A549 (cell line): Measurements from ENCODE around the gene DHDH. TPM values are rescaled to one million over a fixed set of nuclear protein-coding genes. Genes with fewer than 3 reads are reported as not detected.

Source experiments
- ATAC-seq, 2 experiments: fragments of 200-7000 bp in 1 of 2; fragments of >200 bp in 1 of 2; cut with Nextera tagmentation in 1 of 2; cut with Tn5 transposase in 1 of 2; 3 replicates each; pipeline versions ENCODE4 v1.8.0 to v1.9.1; 2018 to 2020; ENCODE audit warnings: mild to moderate bottlenecking in 1 of 2, moderate library complexity in 1 of 2
- CTCF ChIA-PET: fragments of 300-600 bp; sonication (Branson Sonifier 250); formaldehyde crosslinking; extraction: SDS; loops from one replicate; lab custom pipeline; 2021; ENCODE audit warnings: antibody characterized with exemption, inconsistent platforms; lab: Yijun Ruan, JAX
- POLR2A ChIA-PET: fragments of 350-600 bp; formaldehyde crosslinking; extraction: SDS; loops from one replicate; lab custom pipeline; 2021; ENCODE audit warnings: antibody characterized with exemption, inconsistent platforms; lab: Yijun Ruan, JAX
- DNase-seq, 2 experiments: peaks; one replicate each; pipeline versions ENCODE4 v3.0.0 to v3.0.0-alpha.2; 2011 to 2016; ENCODE audit warnings: low read depth in 1 of 2, low spot score in 1 of 2
- FAIRE-seq: peaks from 2 replicates; lab custom pipeline; 2011; peaks lifted over from hg19 to GRCh38; lab: Jason Lieb, UNC
- H3K27ac ChIP-seq, 2 experiments: fragments of >200 bp; sonication (Bioruptor Twin); formaldehyde crosslinking; 3 replicates each; pipeline ENCODE4 v1.5.1; 2016 to 2017
- H3K4me1 ChIP-seq: fragments of >200 bp; sonication (Bioruptor Twin); formaldehyde crosslinking; 3 replicates; pipeline ENCODE4 v1.6.1; 2016
- H3K4me2 ChIP-seq: fragments of >200 bp; sonication (Bioruptor Twin); formaldehyde crosslinking; 3 replicates; pipeline ENCODE4 v1.6.1; 2016
- H3K4me3 ChIP-seq: fragments of >200 bp; sonication (Bioruptor Twin); formaldehyde crosslinking; 3 replicates; pipeline ENCODE4 v1.5.1; 2016
- H3K9me3 ChIP-seq: fragments of >200 bp; sonication (Bioruptor Twin); formaldehyde crosslinking; 3 replicates; pipeline ENCODE4 v1.6.1; 2016
- BCL3 ChIP-seq: fragments of >200 bp; sonication (Bioruptor Twin); formaldehyde crosslinking; IDR thresholded peaks from 3 replicates; pipeline ENCODE4 v1.6.1; 2016
- CBX2 ChIP-seq: fragments of 200-600 bp; sonication (generic); IDR thresholded peaks from 2 replicates; pipeline ENCODE4 v1.6.1; 2016; ENCODE audit warnings: low read depth, mild to moderate bottlenecking, borderline replicate concordance
- CHD2 ChIP-seq: fragments of 150-350 bp; IDR thresholded peaks from 2 replicates; pipeline ENCODE4 v1.6.1; 2014; ENCODE audit warnings: low read length; ENCODE audit not compliant: partially characterized antibody
- E2F6 ChIP-seq: IDR thresholded peaks from 2 replicates; pipeline ENCODE4 v1.6.1; 2012; ENCODE audit warnings: low read depth, borderline replicate concordance
- EP300 ChIP-seq, 2 experiments: fragments of >200 bp; sonication (Bioruptor Twin); formaldehyde crosslinking; IDR thresholded peaks; 2 replicates in 1 of 2; 3 replicates in 1 of 2; pipeline ENCODE4 v1.6.1; 2016 to 2017
- ESRRA ChIP-seq: fragments of 150-350 bp; IDR thresholded peaks from 2 replicates; pipeline ENCODE4 v1.6.1; 2014; ENCODE audit warnings: mild to moderate bottlenecking, low read length, borderline replicate concordance
- GATA3 ChIP-seq: IDR thresholded peaks from 2 replicates; pipeline ENCODE4 v1.6.1; 2012; ENCODE audit warnings: borderline replicate concordance
- HDAC2 ChIP-seq: fragments of 200-600 bp; sonication (generic); IDR thresholded peaks from 2 replicates; pipeline ENCODE4 v1.6.1; 2016
- HEYL ChIP-seq: fragments of 250-450 bp; sonication (Bioruptor Pico); IDR thresholded peaks from 2 replicates; pipeline ENCODE4 v1.8.0; 2021; ENCODE audit warnings: mild to moderate bottlenecking, moderate library complexity
- HMGXB4 ChIP-seq: fragments of 250-450 bp; sonication (Bioruptor Pico); IDR thresholded peaks from 2 replicates; pipeline ENCODE4 v1.5.0; 2021; ENCODE audit warnings: mild to moderate bottlenecking, moderate library complexity, borderline replicate concordance
- HOXA7 ChIP-seq: fragments of 250-450 bp; sonication (Bioruptor Pico); IDR thresholded peaks from 2 replicates; pipeline ENCODE4 v1.5.0; 2020; ENCODE audit warnings: mild to moderate bottlenecking, moderate library complexity
- HOXB13 ChIP-seq: fragments of 250-450 bp; sonication (Bioruptor Pico); IDR thresholded peaks from 2 replicates; pipeline ENCODE4 v1.5.0; 2020; ENCODE audit warnings: low read depth, mild to moderate bottlenecking, moderate library complexity
- HOXB5 ChIP-seq: fragments of 250-450 bp; sonication (Bioruptor Pico); IDR thresholded peaks from 2 replicates; pipeline ENCODE4 v1.5.0; 2020; ENCODE audit warnings: mild to moderate bottlenecking, moderate library complexity
- JUNB ChIP-seq: fragments of >200 bp; sonication (Bioruptor Twin); formaldehyde crosslinking; IDR thresholded peaks from 2 replicates; pipeline ENCODE4 v1.6.1; 2016
- KDM1A ChIP-seq: fragments of 200-600 bp; sonication (generic); IDR thresholded peaks from 2 replicates; pipeline ENCODE4 v1.6.1; 2016; ENCODE audit warnings: low read depth, mild to moderate bottlenecking
- KDM5A ChIP-seq: fragments of 200-600 bp; sonication (generic); IDR thresholded peaks from 2 replicates; pipeline ENCODE4 v1.6.1; 2016; ENCODE audit warnings: antibody characterized with exemption, mild to moderate bottlenecking
- MAZ ChIP-seq: fragments of 150-350 bp; IDR thresholded peaks from 2 replicates; pipeline ENCODE4 v1.6.1; 2014; ENCODE audit warnings: antibody characterized with exemption, low read depth, low read length, borderline replicate concordance
- NFE2L2 ChIP-seq: fragments of 150-350 bp; conservative IDR thresholded peaks from 2 replicates; pipeline ENCODE4 v1.6.1; 2014; ENCODE audit warnings: low read length
- PBX3 ChIP-seq: IDR thresholded peaks from 2 replicates; pipeline ENCODE4 v1.6.1; 2012
- PHF8 ChIP-seq: fragments of 200-600 bp; sonication (generic); IDR thresholded peaks from 2 replicates; pipeline ENCODE4 v1.6.1; 2016; ENCODE audit warnings: low read depth, mild to moderate bottlenecking, antibody characterized with exemption, moderate library complexity, borderline replicate concordance
- POLR2A ChIP-seq: IDR thresholded peaks from 2 replicates; pipeline ENCODE4 v1.6.1; 2012; ENCODE audit warnings: mild to moderate bottlenecking, low read length
- POLR2AphosphoS2 ChIP-seq: conservative IDR thresholded peaks from 2 replicates; pipeline ENCODE4 v1.6.1; 2012; ENCODE audit warnings: low read length, improper control_type of control experiment, inconsistent platforms
- RAD21 ChIP-seq, 2 experiments: fragments of >200 bp in 1 of 2; sonication (Bioruptor Twin) in 1 of 2; formaldehyde crosslinking in 1 of 2; IDR thresholded peaks in 1 of 2; conservative IDR thresholded peaks in 1 of 2; 2 replicates in 1 of 2; 3 replicates in 1 of 2; pipeline ENCODE4 v1.6.1; 2012 to 2018; ENCODE audit warnings: inconsistent platforms in 1 of 2
- SMC3 ChIP-seq: fragments of >200 bp; sonication (Bioruptor Twin); formaldehyde crosslinking; IDR thresholded peaks from 3 replicates; pipeline ENCODE4 v1.6.1; 2018; ENCODE audit warnings: inconsistent platforms
- SREBF2 ChIP-seq: fragments of 450-650 bp; IDR thresholded peaks from 2 replicates; pipeline ENCODE4 v1.6.1; 2014; ENCODE audit warnings: mild to moderate bottlenecking, moderate library complexity
- TFCP2L1 ChIP-seq: fragments of 250-450 bp; sonication (Bioruptor Pico); IDR thresholded peaks from 2 replicates; pipeline ENCODE4 v1.5.0; 2021; ENCODE audit warnings: mild to moderate bottlenecking
- TP53 ChIP-seq: fragments of 250-450 bp; sonication (Bioruptor Pico); IDR thresholded peaks from 2 replicates; pipeline ENCODE4 v1.5.0; 2021; ENCODE audit warnings: mild to moderate bottlenecking, moderate library complexity
- USF2 ChIP-seq: fragments of 450-650 bp; IDR thresholded peaks from 2 replicates; pipeline ENCODE4 v1.6.1; 2014; ENCODE audit warnings: antibody characterized with exemption
- ZFP36 ChIP-seq: fragments of 450-650 bp; IDR thresholded peaks from 2 replicates; pipeline ENCODE4 v1.6.1; 2014; ENCODE audit warnings: borderline replicate concordance; ENCODE audit not compliant: partially characterized antibody
- WGBS: methylation state at CpG from one replicate; pipeline ENCODE4 v1.1.6; 2017; ENCODE audit errors: missing lambda C conversion rate; 5-methylcytosine and 5-hydroxymethylcytosine counted together
- polyA plus RNA-seq, 4 experiments: library from polyadenylated mRNA; depleted of rRNA in 3 of 4; stranded (reverse); fragments of >200 nt; fragmentation: RNase III in 1 of 4; extraction: RNeasy Plus Mini Kit Qiagen cat#74134 plus additional on column Dnase treatment in 1 of 4; gene quantifications; 2 replicates in 3 of 4; 3 replicates in 1 of 4; pipeline ENCODE4 v1.2.3, GENCODE V29; 2011 to 2017

Gene DHDH
- polyA plus RNA-seq, 2 of the 4 experiments (the other 2 are of a cell fraction): 0.78 to 1.2 TPM

GRCh38 chr19:48961673-48962028 is 28.2 kb downstream of the DHDH start:
- DNase-seq (no peak), ATAC-seq (no peak), FAIRE-seq (no peak)
- ChIA-PET CTCF (interaction anchor here (0.8 to 5.4 kb wide), 8 partner anchors 9 to 316 kb away, joined by 3 to 39 read pairs (median 4); partner anchors contain the start of genes GYS1, NUCB1 and RUVBL2), POLR2A (interaction anchor here (0.6 to 1.6 kb wide), 9 partner anchors 9 to 316 kb away, joined by 3 to 18 read pairs (median 5); partner anchors contain the start of genes NUCB1, PPP1R15A and RUVBL2)
- Histone ChIP-seq H3K9me3 (no peaks in the 10 kb centered on the region), H3K4me1 (peaks cover 45% of the 10 kb centered on the region), H3K27ac (peak overlapping the region; percentile 92 to 96), H3K4me2 (peak overlapping the region; percentile 80), H3K4me3 (no peak overlapping the region)
- WGBS: 84% methylated on average over 12 of the region's 12 CpGs
- no peak for TF ChIP-seq RAD21 (conservative IDR thresholded peaks at IDR 0.05 in 1 of 2, IDR thresholded peaks at IDR 0.05 in 1 of 2)
- TF ChIP-seq SMC3: no peak
- no peak; the same call in 1 of the 2 replicates for TF ChIP-seq POLR2A
- TF ChIP-seq TP53 (CRISPR knock-in tag): no peak
- no peak for TF ChIP-seq KDM1A
- TF ChIP-seq HDAC2: no peak
- TF ChIP-seq EP300 (IDR thresholded peaks at IDR 0.05): 0 out of 5 replicates have a peak, but pooled peaks of 1 of the 2 experiments have one; percentile 11
- no peak for TF ChIP-seq JUNB
- TF ChIP-seq KDM5A: no peak
- TF ChIP-seq GATA3: peak; percentile 14; the same call in 1 of the 2 replicates
- 0 out of 2 replicates have a peak, but pooled peaks have one; percentile 17 for TF ChIP-seq POLR2AphosphoS2
- TF ChIP-seq HMGXB4 (CRISPR knock-in tag): no peak
- no peak for TF ChIP-seq ZFP36
- TF ChIP-seq MAZ: no peak
- no peak for TF ChIP-seq E2F6

GRCh38 chr19:48962029-48962848 is 28.7 kb downstream of the DHDH start:
- ATAC-seq: peak; percentile 42 to 61
- CTCF ChIA-PET: interaction anchor here (0.6 to 5.4 kb wide), 9 partner anchors 8 to 317 kb away, joined by 3 to 39 read pairs (median 3); partner anchors contain the start of genes GYS1, NUCB1 and RUVBL2
- H3K4me3 ChIP-seq: peak overlapping the region; percentile 33
- peak; percentile 63 for FAIRE-seq
- peak overlapping the region; percentile 80 for H3K4me2 ChIP-seq
- peak overlapping the region; percentile 92 to 96 for H3K27ac ChIP-seq
- DNase-seq: peak; percentile 88 to 94
- H3K9me3 ChIP-seq: no peaks in the 10 kb centered on the region
- POLR2A ChIA-PET: interaction anchor here (0.8 to 1.6 kb wide), 8 partner anchors 8 to 317 kb away, joined by 3 to 18 read pairs (median 8); partner anchors contain the start of genes NUCB1, PPP1R15A and RUVBL2
- WGBS: 21% methylated on average over 22 of the region's 22 CpGs
- H3K4me1 ChIP-seq: peaks cover 49% of the 10 kb centered on the region
- TF ChIP-seq NFE2L2 (no peak), HOXB13 (CRISPR knock-in tag) (peak; percentile 94), RAD21 (conservative IDR thresholded peaks at IDR 0.05 in 1 of 2, IDR thresholded peaks at IDR 0.05 in 1 of 2) (0 out of 5 replicates have a peak, but pooled peaks of 1 of the 2 experiments have one; percentile 10), POLR2AphosphoS2 (0 out of 2 replicates have a peak, but pooled peaks have one; percentile 0), BCL3 (peak; percentile 81; the same call in 2 of the 3 replicates), PHF8 (no peak), PBX3 (peak; percentile 80), SREBF2 (no peak), TP53 (CRISPR knock-in tag) (peak; percentile 50; the same call in 1 of the 2 replicates), ESRRA (peak; percentile 29; the same call in 1 of the 2 replicates), CHD2 (peak; percentile 30), E2F6 (peak; percentile 73; the same call in 1 of the 2 replicates), USF2 (0 out of 2 replicates have a peak, but pooled peaks have one; percentile 2), HOXA7 (CRISPR knock-in tag) (peak; percentile 63; the same call in 1 of the 2 replicates), HOXB5 (CRISPR knock-in tag) (peak; percentile 73), CBX2 (no peak), TFCP2L1 (CRISPR knock-in tag) (peak; percentile 74; the same call in 1 of the 2 replicates), HEYL (CRISPR knock-in tag) (peak; percentile 62; the same call in 1 of the 2 replicates)
